Activated CD8-positive, alpha-beta memory T cell treated with anti-CD3 and anti-CD28 coated beads for 4 hours (primary cell): ENCODE data around the gene KRT79.

Experiments used
- DNase-seq, 2 donors: peaks; one replicate each; pipeline ENCODE4 v3.0.0-alpha.2; 2020; ENCODE audit warnings: low read depth in 2 of 2

KRT79 gene

GRCh38 chr12:52819731-52820510 is 14.2 kb downstream of the KRT79 start:
- no peak for DNase-seq

GRCh38 chr12:52818887-52819420 is 15.2 kb downstream of the KRT79 start:
- no peak for DNase-seq

- DNase-seq = no peak
Measured at GRCh38 chr12:52818388-52818787, 15.7 kb downstream of the KRT79 start.

- no peak for DNase-seq
Measured at GRCh38 chr12:52817699-52818238, 16.3 kb downstream of the KRT79 start.

- no peak for DNase-seq
Measured at GRCh38 chr12:52817003-52817698, 17.0 kb downstream of the KRT79 start.

- no peak for DNase-seq
Measured at GRCh38 chr12:52815676-52816588, 18.2 kb downstream of the KRT79 start.

GRCh38 chr12:52815161-52815560 is 18.9 kb downstream of the KRT79 start:
- DNase-seq = no peak

- DNase-seq = no peak
Measured at GRCh38 chr12:52814710-52815155, 19.4 kb downstream of the KRT79 start.

GRCh38 chr12:52813885-52814709 is 20.0 kb downstream of the KRT79 start, which contains the start of gene KRT4:
Gene KRT4, minus strand, starts transcription at chr12:52814116. Its CDS starts 58 bp downstream, at chr12:52814058.
- no peak for DNase-seq

- no peak for DNase-seq
Measured at GRCh38 chr12:52813203-52813819, 20.8 kb downstream of the KRT79 start.

- no peak for DNase-seq
Measured at GRCh38 chr12:52812749-52813148, 21.4 kb downstream of the KRT79 start.

GRCh38 chr12:52812073-52812400 is 22.1 kb downstream of the KRT79 start:
- DNase-seq = no peak

- DNase-seq = no peak
Measured at GRCh38 chr12:52811191-52812072, 22.7 kb downstream of the KRT79 start.

- no peak for DNase-seq
Measured at GRCh38 chr12:52810554-52810953, 23.6 kb downstream of the KRT79 start.

GRCh38 chr12:52809166-52809565 is 24.9 kb downstream of the KRT79 start:
- DNase-seq = no peak

GRCh38 chr12:52808573-52809160 is 25.4 kb downstream of the KRT79 start:
- DNase-seq = no peak

GRCh38 chr12:52807544-52808470 is 26.3 kb downstream of the KRT79 start:
- no peak for DNase-seq
